Measurements from ENCODE around the gene ZNF280D. TPM values are rescaled to one million over a fixed set of nuclear protein-coding genes. Genes with fewer than 3 reads are reported as not detected.
A peak's percentile ranks its signal among the peaks of the same experiment; 100 is the strongest.

Gene ZNF280D
- total and polyA plus RNA-seq, 2 of the 8 experiments (the other 6 are each of a cell fraction or from before 2014, with no cell fraction given): 7.4 to 27.5 TPM

DNA sequence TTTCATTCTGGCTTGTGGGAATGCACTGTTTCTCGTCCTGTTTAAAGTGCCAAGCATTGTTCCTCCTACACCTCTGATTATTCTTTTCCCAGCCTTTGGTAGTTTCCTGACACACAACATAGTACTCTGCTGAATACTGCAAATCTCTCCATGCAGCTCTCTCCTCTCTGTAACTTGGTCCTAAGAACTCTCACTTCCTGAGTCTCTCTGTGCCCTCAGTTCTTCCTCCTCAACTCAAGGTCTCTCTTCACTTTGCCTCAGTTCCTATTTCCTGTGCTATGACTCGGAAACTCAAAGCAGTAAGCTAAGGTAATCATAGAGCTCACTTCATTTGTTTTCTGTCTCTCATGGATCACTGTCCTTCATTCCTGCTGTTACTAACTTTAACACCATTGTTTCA lies 113.4 kb downstream of the ZNF280D start:
- Histone ChIP-seq H3K14ac (ENCODE audit: insufficient read length) (no peak overlapping the region), H2AFZ (ENCODE audit: low read length) (peak overlapping the region; percentile 11; the same call in 1 of the 2 replicates), H3K56ac (replicated peaks; ENCODE audit: insufficient read length, low read depth, low read length) (no peak overlapping the region), H2BK12ac (ENCODE audit: low read depth, low read length) (no peak overlapping the region), H3K18ac (ENCODE audit: extremely low read depth, low read length) (no peak overlapping the region), H2BK15ac (ENCODE audit: low read length) (no peak overlapping the region), H2AK5ac (ENCODE audit: low read depth, low read length) (no peak overlapping the region), H4K5ac (ENCODE audit: insufficient read length, low read depth, low read length) (no peak overlapping the region), H3K9ac (replicated peaks in 1 of 4; ENCODE audit: extremely low read depth in 1 of 4, low read depth in 3 of 4, low read length in 3 of 4) (no peak overlapping the region), H3K36me3 (ENCODE audit: control insufficient read depth in 2 of 4, insufficient read depth in 4 of 4, low read length in 3 of 4) (no peaks in the 10 kb centered on the region), H3K9me3 (ENCODE audit: insufficient read depth in 2 of 2, low read depth in 1 of 2, low read length in 1 of 2) (no peaks in the 10 kb centered on the region), H4K20me1 (replicated peaks in 1 of 2; ENCODE audit: control insufficient read depth in 1 of 2, insufficient read depth in 2 of 2, low read length in 2 of 2) (no peaks in the 10 kb centered on the region), H3K4me2 (ENCODE audit: insufficient read depth in 1 of 2, low read depth in 2 of 2, low read length in 2 of 2) (no peak overlapping the region), H3K27ac (ENCODE audit: low read depth, low read length) (no peak overlapping the region), H3K4me1 (replicated peaks in 1 of 4; ENCODE audit: control insufficient read depth in 3 of 4, insufficient read depth in 4 of 4, low read length in 3 of 4) (no peaks in the 10 kb centered on the region), H4K91ac (replicated peaks; ENCODE audit: insufficient read length, low read length) (no peak overlapping the region), H2BK20ac (ENCODE audit: low read length) (no peak overlapping the region), H4K8ac (ENCODE audit: extremely low read depth, insufficient read depth, low read length) (no peak overlapping the region), H3K27me3 (replicated peaks in 1 of 4; ENCODE audit: control insufficient read depth in 3 of 4, extremely low read depth in 1 of 4, insufficient read depth in 3 of 4, low read length in 3 of 4) (no peaks in the 10 kb centered on the region), H2BK120ac (replicated peaks; ENCODE audit: low read depth, low read length) (no peak overlapping the region), H3K4ac (replicated peaks; ENCODE audit: insufficient read length, low read depth, low read length) (no peak overlapping the region), H3K23me2 (ENCODE audit: low read depth, low read length) (no peaks in the 10 kb centered on the region), H2BK5ac (ENCODE audit: low read depth, low read length) (no peak overlapping the region), H3K4me3 (ENCODE audit: extremely low read depth in 1 of 4, insufficient read depth in 2 of 4, low read depth in 3 of 4, low read length in 4 of 4) (no peak overlapping the region), H3K79me2 (ENCODE audit: control insufficient read depth in 1 of 2, insufficient read depth in 2 of 2, low read length in 2 of 2) (no peaks in the 10 kb centered on the region), H3K79me1 (ENCODE audit: low read depth, low read length) (no peaks in the 10 kb centered on the region), H3K23ac (ENCODE audit: insufficient read length) (no peak overlapping the region)
- TF ChIP-seq TCF12 (IDR thresholded peaks at IDR 0.05; ENCODE audit: low read depth, low read length) (no peak), GTF2F1 (IDR thresholded peaks at IDR 0.05; ENCODE audit: borderline replicate concordance, low read depth, low read length) (no peak), RFX5 (IDR thresholded peaks at IDR 0.05; ENCODE audit: borderline replicate concordance, low read depth, low read length) (no peak), HDAC2 (IDR thresholded peaks at IDR 0.05; ENCODE audit: borderline replicate concordance in 1 of 2, low read depth in 2 of 2, low read length in 2 of 2) (no peak), SP1 (IDR thresholded peaks at IDR 0.05; ENCODE audit: low read depth, low read length) (no peak), POLR2AphosphoS5 (IDR thresholded peaks at IDR 0.05; ENCODE audit: low read depth, low read length) (no peak), MAFK (IDR thresholded peaks at IDR 0.05; ENCODE audit: low read depth, low read length) (no peak), EP300 (IDR thresholded peaks at IDR 0.05; ENCODE audit: borderline replicate concordance in 1 of 2, low read depth in 2 of 2, low read length in 2 of 2) (no peak)
- TF ChIP-seq, protein P1, sequence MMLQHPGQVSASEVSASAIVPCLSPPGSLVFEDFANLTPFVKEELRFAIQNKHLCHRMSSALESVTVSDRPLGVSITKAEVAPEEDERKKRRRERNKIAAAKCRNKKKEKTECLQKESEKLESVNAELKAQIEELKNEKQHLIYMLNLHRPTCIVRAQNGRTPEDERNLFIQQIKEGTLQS (IDR thresholded peaks at IDR 0.05; ENCODE audit: insufficient read depth, low read depth, low read length): no peak
- DNase-seq (ENCODE audit: low read depth in 1 of 2, low spot score in 2 of 2): no peak
- whole genome bisulfite sequencing, 2 experiments (ENCODE audit: extremely low coverage in 1 of 2, insufficient coverage in 1 of 2, insufficient read length in 1 of 2, insufficient replicate concordance in 2 of 2, low coverage in 1 of 2, low lambda C conversion rate in 2 of 2, missing lambda C conversion rate in 1 of 2): 83% methylated on average over 2 of the region's 2 CpGs; no CpG with 5 or more reads in 1 of the 2 experiments
- no peak for FAIRE-seq
- POLR2A ChIA-PET (ENCODE audit: partially characterized antibody): no interaction called here
- CTCF ChIA-PET (ENCODE audit: partially characterized antibody): interaction anchor here (0.6 kb wide), 1 partner anchor 369 kb away, joined by 3 read pairs; no protein-coding TSS in a partner anchor

Measured in H1 (cell line).